CD4-positive, alpha-beta T cell treated with Interleukin-6 for 4 hours (primary cell): Measurements from ENCODE around the gene ZC3H12C.

ENCODE experiments used
- DNase-seq: peaks from one replicate; pipeline ENCODE4 v3.0.0-alpha.2; 2020; ENCODE audit warnings: mixed read lengths

The ZC3H12C gene

GRCh38 chr11:110156503-110156902 is 63.3 kb downstream of the ZC3H12C start:
- no peak for DNase-seq

GRCh38 chr11:110158317-110159200 is 65.4 kb downstream of the ZC3H12C start:
- DNase-seq, result no peak

- no peak for DNase-seq
These were observed 66.3 kb downstream of the ZC3H12C start for GRCh38 chr11:110159476-110159875.

- no peak for DNase-seq
These were observed 66.8 kb downstream of the ZC3H12C start for GRCh38 chr11:110160016-110160415.

- no peak for DNase-seq
These were observed 67.2 kb downstream of the ZC3H12C start for GRCh38 chr11:110160437-110160836.

GRCh38 chr11:110161061-110161460 is 67.9 kb downstream of the ZC3H12C start:
- DNase-seq, result no peak

- no peak for DNase-seq
These were observed 69.0 kb downstream of the ZC3H12C start for GRCh38 chr11:110162216-110162615.

- no peak for DNase-seq
These were observed 72.1 kb downstream of the ZC3H12C start for GRCh38 chr11:110165039-110165925.

- DNase-seq, result no peak
These were observed 75.0 kb downstream of the ZC3H12C start for GRCh38 chr11:110168033-110168803.

- no peak for DNase-seq
These were observed 76.5 kb downstream of the ZC3H12C start for GRCh38 chr11:110169738-110170137.

GRCh38 chr11:110172468-110173065 is 79.4 kb downstream of the ZC3H12C start:
- DNase-seq, result no peak

GRCh38 chr11:110173811-110174644 is 80.8 kb downstream of the ZC3H12C start:
- DNase-seq, result peak; percentile 60

- no peak for DNase-seq
These were observed 81.6 kb downstream of the ZC3H12C start for GRCh38 chr11:110174645-110175310.

- no peak for DNase-seq
These were observed 83.3 kb downstream of the ZC3H12C start for GRCh38 chr11:110176366-110177085.

- DNase-seq, result no peak
These were observed 83.9 kb downstream of the ZC3H12C start for GRCh38 chr11:110177086-110177456.

- DNase-seq, result no peak
These were observed 85.9 kb downstream of the ZC3H12C start for GRCh38 chr11:110179064-110179463.

GRCh38 chr11:110182886-110183285 is 89.7 kb downstream of the ZC3H12C start:
- DNase-seq, result no peak

- DNase-seq, result no peak
These were observed 91.3 kb downstream of the ZC3H12C start for GRCh38 chr11:110184456-110184855.

- DNase-seq, result no peak
These were observed 92.0 kb downstream of the ZC3H12C start for GRCh38 chr11:110185121-110185591.

- no peak for DNase-seq
These were observed 92.4 kb downstream of the ZC3H12C start for GRCh38 chr11:110185599-110185998.
